Stimulated activated CD4-positive, alpha-beta T cell treated with anti-CD3 and anti-CD28 coated beads, Interleukin-12 subunit alpha, Interleukin-12 subunit beta, amount 100 ng/mL, for 24 hours (primary cell): ENCODE data around the gene ACOX3.
"Not testable (repeated sequence)": the region's sequence is repeated elsewhere in the genome, so short reads cannot be mapped to it uniquely, and the experiment has no call there.

Source experiments
- DNase-seq, 2 experiments: peaks; one replicate each; pipeline ENCODE4 v3.0.0-alpha.2; 2020; ENCODE audit warnings: low read depth in 2 of 2

The ACOX3 gene

GRCh38 chr4:8387194-8387593 is 53.3 kb downstream of the ACOX3 start:
- no peak for DNase-seq

DNA sequence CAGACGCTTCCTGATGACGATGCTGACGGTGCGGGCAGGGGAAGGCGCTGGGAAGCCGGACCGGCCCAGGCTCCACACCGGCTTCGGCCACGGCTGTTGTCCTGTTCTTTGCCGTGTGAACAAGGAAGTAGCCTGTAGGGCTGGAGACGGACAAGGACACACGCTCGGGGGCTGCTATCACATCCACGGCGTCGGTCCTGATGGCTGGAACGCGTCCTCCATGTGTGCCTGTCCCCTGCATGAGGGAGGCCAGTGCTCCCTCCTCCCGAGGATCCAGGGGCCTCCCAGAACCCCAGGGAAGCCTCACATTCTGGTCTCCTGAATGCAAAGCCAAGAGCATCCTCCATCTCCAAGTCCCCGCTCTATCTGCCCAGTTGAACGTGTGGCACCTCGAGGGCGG is 53.8 kb downstream of the ACOX3 start:
- DNase-seq, result no peak

DNA sequence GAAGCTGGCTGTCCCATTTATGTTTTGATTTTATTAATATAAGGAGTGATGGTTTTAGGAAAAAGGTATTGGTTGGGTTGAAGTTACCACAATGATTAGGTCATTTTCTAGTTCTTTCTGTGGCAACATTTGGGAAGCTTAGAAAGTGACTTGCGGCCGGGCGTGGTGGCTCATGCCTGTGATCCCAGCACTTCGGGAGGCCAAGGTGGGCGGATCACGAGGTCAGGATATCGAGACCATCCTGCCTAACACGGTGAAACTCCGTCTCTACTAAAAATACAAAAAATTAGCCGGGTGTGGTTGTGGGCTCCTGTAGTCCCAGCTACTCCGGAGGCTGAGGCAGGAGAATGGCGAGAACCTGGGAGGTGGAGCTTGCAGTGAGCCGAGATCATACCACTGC is 54.4 kb downstream of the ACOX3 start:
- not testable (repeated sequence) for DNase-seq

- no peak for DNase-seq
Measured at GRCh38 chr4:8385611-8386010, 54.9 kb downstream of the ACOX3 start.

DNA sequence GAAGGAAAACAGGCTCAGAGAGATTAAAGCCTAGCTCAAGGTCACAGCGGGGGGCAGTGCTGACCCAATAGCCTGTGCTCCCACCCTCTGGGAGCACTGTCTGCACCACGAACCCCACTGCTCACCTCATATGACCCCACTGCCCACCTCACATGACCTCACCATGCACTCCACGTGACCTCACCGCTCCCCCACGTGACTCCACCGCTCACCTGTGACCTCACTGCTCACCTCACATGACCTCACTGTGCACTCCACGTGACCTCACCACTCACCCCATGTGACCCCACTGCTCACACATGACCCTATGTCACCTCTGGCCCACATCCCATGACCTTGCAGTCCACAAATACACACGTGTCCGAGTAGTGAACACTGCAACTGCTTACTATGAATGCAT is 55.4 kb downstream of the ACOX3 start:
- DNase-seq, result no peak

- no peak for DNase-seq
Measured at GRCh38 chr4:8384397-8385060, 56.0 kb downstream of the ACOX3 start.

DNA sequence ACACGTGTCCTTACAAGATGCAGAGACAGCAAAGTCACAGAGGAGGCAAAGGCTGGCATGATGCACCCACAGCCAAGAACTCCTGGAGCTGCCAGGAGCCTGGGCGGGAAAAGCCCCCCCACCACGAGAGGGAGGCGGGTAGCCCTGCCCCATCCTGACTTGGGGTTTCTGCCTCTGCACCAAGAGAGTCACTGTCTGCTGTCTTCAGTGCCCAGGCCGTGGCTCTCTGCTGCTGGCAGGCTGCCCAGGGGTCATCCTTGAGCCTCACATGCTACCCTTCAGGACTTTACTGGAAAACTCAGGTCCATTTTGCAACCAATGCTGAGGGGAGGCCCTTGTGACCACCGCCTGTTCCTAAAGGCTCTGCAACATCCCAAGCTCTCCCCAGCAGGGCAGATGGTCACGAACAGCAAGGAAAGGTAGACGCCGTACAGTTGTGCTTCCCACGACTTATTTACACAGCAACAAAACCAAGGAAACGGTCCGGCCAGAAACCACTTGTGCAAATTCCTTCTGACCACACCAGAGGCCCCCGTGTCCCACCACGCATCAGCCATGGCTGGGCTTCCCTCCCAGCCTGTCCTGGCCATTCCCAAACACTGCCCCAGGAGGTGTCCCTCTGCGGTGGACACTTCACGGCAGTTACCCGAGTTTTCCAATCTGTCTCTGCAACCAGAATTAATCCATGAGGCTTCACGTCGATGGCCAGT is 56.9 kb downstream of the ACOX3 start:
- DNase-seq, result no peak

GRCh38 chr4:8383016-8383415 is 57.5 kb downstream of the ACOX3 start:
- DNase-seq, result no peak

- no peak for DNase-seq
Measured at GRCh38 chr4:8381814-8382581, 58.5 kb downstream of the ACOX3 start.

DNA sequence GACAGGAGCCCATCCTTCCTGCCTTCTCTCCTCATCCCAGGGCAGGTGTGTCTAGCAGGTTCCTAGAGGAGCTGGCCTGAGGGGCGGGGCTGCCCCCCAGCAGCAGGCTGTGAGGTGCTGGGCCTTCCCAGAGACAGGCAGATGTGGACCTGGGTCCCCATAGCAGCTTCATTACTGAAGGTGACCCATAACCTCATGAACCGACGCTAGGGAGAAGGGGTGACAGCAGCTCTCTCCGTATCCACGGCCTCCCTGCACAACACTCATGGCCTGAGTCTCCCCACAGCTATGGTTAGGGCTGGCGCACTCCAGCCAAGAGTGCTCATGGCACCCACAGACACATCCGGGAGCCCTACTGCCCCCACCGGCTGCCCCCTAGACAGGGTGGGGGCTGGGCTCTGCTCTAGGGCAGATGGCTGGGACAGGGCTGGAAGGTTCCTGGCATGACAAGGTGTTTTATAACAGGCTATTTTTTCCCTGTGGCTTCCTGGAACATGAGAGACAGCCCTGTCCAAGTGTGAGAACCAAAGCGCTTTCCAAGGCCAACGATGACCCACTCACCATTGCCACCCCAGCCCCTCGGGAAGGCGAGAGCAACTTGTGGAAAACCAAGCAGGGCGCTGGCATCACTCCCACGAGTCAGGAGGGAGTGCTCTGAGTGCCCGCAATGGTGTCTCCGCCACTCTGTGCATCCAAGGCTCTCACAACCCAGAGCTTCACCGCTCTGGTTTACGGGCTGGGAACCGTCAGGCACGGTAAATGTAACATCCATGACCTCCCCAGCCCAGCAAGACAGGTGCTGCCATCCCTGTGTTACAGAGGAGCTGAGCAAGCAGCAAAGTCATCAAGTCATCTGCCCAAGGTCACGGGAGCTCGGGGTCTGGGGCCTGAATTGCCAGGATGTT is 59.8 kb downstream of the ACOX3 start:
- no peak for DNase-seq

DNA sequence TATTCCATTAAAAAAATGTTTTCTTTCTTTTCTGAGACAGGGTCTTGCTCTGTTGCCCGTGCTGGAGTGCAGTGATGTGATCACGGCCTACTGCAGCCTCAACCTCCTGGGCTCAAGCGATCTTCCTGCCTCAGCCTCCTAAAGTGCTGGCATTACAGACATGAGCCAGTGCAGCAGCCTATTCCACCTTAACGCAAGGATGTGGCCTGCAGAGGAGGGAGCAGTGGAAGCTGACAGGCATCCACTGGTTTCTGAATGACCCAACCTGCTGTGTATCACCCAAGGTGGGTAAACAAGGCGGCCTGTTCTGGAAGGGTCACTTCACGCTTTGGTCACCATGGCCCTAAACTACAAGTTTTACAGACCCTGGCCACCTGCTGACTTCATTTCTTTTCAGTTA is 60.8 kb downstream of the ACOX3 start:
- no peak for DNase-seq

DNA sequence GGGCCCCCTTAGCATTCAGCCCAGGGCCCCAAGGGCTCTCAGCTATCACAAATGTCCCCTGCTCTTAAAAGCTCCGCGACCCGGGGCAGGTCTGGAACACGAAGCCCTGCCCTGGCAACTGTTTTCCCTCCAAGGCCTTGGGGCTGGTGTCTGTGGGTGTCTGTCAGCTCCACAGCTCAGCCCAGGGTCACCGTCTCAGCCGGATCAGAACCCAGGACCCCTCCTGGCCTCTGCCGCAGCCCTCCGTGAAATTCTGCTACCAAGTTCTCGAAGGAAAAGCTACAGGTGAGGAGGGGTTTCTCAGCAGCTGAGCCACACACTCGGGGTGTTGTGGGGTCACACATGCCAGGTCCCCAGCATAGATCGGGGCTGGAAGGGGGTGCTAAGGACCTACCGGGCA is 61.2 kb downstream of the ACOX3 start:
- no peak for DNase-seq

DNA sequence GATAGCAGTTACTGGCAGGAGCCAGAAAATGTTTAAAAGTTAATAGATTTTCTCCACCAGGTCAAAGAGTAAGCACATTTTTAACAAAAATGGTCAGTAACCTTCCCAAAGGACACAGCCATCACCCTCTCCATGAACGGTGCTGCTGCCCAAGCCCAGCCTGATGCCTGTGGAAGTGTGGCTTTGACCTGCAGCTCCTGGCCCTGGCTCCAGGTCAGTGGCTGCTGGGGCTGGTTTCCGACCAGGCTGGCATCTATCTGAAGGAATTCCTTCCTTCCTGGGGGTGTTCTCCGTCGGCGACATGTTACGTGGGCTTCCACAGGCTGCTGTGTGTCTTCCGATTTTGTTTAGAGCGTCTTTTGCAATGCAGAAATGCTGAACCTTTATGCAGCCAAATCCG is 61.7 kb downstream of the ACOX3 start:
- DNase-seq, result no peak

GRCh38 chr4:8378101-8378724 is 62.3 kb downstream of the ACOX3 start:
- no peak for DNase-seq

GRCh38 chr4:8377103-8378075 is 63.1 kb downstream of the ACOX3 start:
- no peak for DNase-seq

DNA sequence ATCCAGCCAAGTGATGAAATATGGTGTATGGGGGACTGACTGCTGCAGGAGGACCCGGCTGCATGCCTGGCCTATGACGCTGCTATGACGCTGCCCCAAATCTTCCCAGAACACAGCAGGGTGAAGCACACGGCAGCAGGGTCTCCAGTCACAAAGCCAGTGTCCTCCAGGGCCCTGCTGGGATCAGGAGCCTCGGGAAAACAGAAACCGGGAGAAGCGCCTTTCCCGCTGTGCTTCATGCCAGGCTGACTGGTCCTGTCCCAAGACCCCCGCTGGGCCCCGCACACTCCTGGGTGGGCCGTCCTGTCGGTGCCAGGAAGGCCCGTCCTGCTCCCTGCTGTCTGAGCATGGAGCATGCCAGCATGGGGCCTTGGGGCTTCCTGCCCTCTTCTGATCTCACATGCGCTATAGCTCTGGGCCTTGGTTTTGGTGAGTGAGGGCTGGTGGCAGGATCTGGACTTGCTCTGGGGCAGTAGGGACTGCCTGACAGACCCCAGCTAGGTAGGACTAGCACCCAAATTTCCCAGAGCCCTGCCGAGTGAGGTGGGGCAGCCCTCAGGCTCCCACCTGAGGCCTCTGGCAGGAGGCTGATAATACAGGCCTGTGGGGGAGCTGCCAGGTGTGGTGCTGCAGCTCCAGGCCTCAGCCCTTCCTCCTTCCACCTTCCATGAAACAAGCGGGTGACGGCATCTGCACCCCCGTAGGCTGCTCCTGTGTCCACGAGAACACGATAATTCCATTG is 64.0 kb downstream of the ACOX3 start:
- DNase-seq, result no peak

DNA sequence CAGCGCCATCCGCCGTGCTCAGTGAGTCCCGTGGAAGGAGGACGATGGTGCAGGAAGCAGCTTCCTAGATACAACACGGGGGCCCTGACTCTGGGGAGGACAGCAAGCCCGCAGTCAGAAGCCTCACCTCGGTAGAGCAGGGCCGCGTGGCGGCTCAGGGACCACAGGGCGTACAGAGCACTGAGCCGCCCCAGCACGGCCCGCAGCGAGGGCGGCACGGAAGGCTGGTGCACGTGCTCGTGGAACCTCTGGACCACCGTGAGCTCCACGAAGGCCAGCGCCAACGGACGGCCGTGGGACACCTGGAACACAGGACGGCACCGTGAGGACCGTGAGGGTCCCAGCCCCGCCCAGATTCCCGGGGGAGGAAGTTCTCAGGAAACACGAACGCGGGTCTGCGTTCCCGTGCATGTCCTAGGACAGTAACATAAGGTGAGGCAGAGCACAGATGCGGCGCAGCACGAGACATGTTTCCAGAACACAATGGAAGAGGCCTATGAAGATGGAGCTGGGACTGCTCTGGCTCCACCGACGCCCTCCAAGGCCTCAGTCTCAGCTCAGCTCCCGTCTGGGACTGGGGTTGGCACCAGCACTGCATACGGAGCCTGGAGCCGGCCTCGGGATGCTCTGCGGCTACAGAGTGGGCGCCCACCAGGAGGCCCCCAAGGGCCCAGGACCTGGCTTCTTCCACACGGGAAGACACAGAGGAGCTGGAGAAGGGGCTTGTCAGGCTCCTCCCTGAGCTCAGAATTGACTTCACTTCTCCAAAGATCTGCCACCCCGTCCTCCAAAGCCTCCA is 65.5 kb downstream of the ACOX3 start:
- DNase-seq, result no peak

DNA sequence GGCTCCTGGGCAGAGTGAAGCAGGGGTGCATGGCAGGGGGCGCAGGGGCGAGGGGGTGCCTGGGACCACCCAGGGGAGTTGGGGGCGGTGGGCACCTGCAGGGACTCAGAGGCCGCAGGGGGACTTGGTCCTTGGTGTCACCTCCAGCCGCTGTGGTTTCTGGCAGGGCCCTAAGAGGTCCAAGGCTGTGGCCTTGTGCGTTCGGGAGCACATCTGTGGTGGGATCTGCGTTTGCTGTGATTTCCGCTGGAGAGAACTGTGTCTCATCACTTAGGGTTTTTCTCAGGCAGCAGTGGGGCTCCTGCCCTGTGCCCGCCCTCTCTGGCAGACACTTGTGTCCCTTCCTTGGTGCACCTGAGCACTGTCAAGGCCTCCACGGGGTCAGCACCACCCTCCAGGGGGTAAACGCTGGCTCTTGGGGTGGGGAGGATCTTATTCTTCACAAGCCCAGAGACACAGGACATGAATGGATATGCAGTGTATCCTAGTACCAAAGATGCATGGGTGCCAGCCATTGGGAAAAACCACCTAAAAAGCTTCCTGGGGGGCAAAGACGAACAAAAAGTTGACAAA is 66.5 kb downstream of the ACOX3 start:
- DNase-seq, result no peak
